Esophagus mucosa (tissue), 1 donor: Measurements from ENCODE around the gene ADAMTS1. TPM values are rescaled to one million over a fixed set of nuclear protein-coding genes. Genes with fewer than 3 reads are reported as not detected.

Experiments used
- total RNA-seq: library from RNA; stranded (reverse); gene quantifications from one replicate; pipeline ENCODE4 v1.2.4, GENCODE V29; 2023
- donor health status: DM: yes; HTN: yes; CAD: no.

ADAMTS1 gene
- total RNA-seq, 1 donor from 2014 or later: 7.9 TPM

Other genes with a start within 250 kb of the ADAMTS1 start
- 0.80 TPM for gene ADAMTS5, start 121.7 kb upstream of the ADAMTS1 start, total RNA-seq